ENCODE results near the gene IWS1. TPM values are rescaled to one million over a fixed set of nuclear protein-coding genes. Genes with fewer than 3 reads are reported as not detected.

Gene IWS1
- total and polyA plus RNA-seq, 10 of the 15 experiments (the other 5 are each of a cell fraction or from before 2014, with no cell fraction given), result 21.9 to 68.9 (median 45.8) TPM

DNA sequence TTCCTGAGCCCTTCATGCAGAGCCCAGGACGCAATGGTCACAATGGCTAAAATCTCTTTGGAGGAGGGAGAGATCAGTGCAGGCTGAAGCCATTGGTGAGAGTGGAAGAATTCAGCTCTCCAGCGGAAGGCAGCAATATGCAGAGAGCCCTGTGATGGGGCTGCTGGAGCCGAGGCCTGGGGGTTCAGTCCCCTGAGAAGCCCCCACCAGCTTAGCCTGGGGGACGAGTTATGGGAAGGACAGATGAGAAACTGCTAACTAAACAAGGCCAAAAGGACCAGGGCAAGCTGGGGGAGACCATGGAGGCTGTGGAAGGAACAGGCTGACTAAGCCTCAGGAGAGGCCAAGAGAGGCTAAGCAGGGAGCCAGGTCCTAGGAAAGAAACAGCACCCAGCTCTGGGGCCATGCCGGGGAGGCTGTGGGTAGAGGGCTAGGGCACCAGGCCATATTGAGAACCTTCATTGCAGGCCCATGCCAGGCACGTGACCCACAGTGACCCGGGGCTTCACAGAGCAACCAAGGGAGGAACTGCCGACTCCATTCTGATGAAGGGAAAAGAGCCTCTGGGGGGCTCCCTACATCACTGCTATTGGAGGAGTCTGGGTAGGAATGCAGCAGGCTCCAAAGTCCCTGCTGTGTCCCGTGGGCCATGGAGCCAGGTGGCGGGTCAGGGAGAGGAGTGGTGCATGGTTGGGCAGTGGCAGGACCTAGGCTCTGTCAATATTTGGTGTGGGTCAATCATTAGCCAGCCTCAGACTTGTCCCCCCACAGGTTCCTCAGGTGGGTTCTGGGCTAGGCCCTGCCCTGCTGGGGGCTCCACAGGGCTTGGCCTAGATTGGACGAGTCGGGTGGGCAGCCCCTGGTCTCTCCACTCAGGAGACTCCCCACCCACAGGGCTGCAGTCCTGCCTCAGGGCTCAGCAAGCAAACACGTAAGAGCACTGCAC, 88.2 kb downstream of the IWS1 start (continued):
- TF ChIP-seq SUPT20H (IDR thresholded peaks at IDR 0.05; ENCODE audit: borderline replicate concordance, control insufficient read depth, low read depth, low read length), result no peak
- no peak for TF ChIP-seq KDM1A (IDR thresholded peaks at IDR 0.05; ENCODE audit: borderline replicate concordance)
- TF ChIP-seq CREM (IDR thresholded peaks at IDR 0.05; ENCODE audit: low read depth), result no peak
- TF ChIP-seq, protein P1, sequence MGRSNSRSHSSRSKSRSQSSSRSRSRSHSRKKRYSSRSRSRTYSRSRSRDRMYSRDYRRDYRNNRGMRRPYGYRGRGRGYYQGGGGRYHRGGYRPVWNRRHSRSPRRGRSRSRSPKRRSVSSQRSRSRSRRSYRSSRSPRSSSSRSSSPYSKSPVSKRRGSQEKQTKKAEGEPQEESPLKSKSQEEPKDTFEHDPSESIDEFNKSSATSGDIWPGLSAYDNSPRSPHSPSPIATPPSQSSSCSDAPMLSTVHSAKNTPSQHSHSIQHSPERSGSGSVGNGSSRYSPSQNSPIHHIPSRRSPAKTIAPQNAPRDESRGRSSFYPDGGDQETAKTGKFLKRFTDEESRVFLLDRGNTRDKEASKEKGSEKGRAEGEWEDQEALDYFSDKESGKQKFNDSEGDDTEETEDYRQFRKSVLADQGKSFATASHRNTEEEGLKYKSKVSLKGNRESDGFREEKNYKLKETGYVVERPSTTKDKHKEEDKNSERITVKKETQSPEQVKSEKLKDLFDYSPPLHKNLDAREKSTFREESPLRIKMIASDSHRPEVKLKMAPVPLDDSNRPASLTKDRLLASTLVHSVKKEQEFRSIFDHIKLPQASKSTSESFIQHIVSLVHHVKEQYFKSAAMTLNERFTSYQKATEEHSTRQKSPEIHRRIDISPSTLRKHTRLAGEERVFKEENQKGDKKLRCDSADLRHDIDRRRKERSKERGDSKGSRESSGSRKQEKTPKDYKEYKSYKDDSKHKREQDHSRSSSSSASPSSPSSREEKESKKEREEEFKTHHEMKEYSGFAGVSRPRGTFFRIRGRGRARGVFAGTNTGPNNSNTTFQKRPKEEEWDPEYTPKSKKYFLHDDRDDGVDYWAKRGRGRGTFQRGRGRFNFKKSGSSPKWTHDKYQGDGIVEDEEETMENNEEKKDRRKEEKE (IDR thresholded peaks at IDR 0.05), result no peak
- no peak for TF ChIP-seq EZH2 (IDR thresholded peaks at IDR 0.05; ENCODE audit: borderline replicate concordance, control insufficient read depth, low read depth, low read length)
- TF ChIP-seq RUNX3 (IDR thresholded peaks at IDR 0.05; ENCODE audit: low read length), result no peak

- no peak overlapping the region for H3K9ac ChIP-seq (ENCODE audit: control insufficient read depth, insufficient read depth, low read length)
- BruUV-seq (replicated peaks), result no TSS peak
- H3K79me2 ChIP-seq (ENCODE audit: control insufficient read depth, insufficient read depth, low read length), result no peaks in the 10 kb centered on the region
- SMC1A ChIA-PET (ENCODE audit: uncharacterized antibody, unreplicated experiment), result interaction anchor here (1.5 kb wide), 1 partner anchor 9 kb away, joined by 3 read pairs; no protein-coding TSS in a partner anchor
- no peak overlapping the region for H3K4me2 ChIP-seq (ENCODE audit: control insufficient read depth, insufficient read depth)
- intact Hi-C loops (cut with micrococcal nuclease; ENCODE audit: unreplicated experiment), result no loop called here
- no peak overlapping the region for H2AFZ ChIP-seq (ENCODE audit: control insufficient read depth, low read depth, low read length)
- H3K27me3 ChIP-seq (replicated peaks in 1 of 2; ENCODE audit: control insufficient read depth in 2 of 2, insufficient read depth in 2 of 2, low read length in 1 of 2), result no peaks in the 10 kb centered on the region
- no peak overlapping the region for H3K4me3 ChIP-seq
- H3K36me3 ChIP-seq (ENCODE audit: control insufficient read depth in 2 of 2, insufficient read depth in 2 of 2, low read length in 1 of 2), result no peaks in the 10 kb centered on the region
- DNase-seq (ENCODE audit: low read depth, low spot score), result no peak
- POLR2A ChIA-PET, result interaction anchor here (1.0 kb wide), 1 partner anchor 51 kb away, joined by 3 read pairs; no protein-coding TSS in a partner anchor
- FAIRE-seq, result no peak
- no peaks in the 10 kb centered on the region for H3K9me3 ChIP-seq (replicated peaks; ENCODE audit: control insufficient read depth, insufficient read depth, low read length)
- ATAC-seq, result no peak
- H4K20me1 ChIP-seq (ENCODE audit: control insufficient read depth, insufficient read depth), result no peaks in the 10 kb centered on the region
- CTCF ChIA-PET, result interaction anchor here (1.1 to 1.2 kb wide), 2 partner anchors 16 to 240 kb away, joined by 3 read pairs; no protein-coding TSS in a partner anchor
- H3K4me1 ChIP-seq (ENCODE audit: control insufficient read depth, insufficient read depth, low read length), result no peaks in the 10 kb centered on the region
- in situ Hi-C loops (cut with MboI), result no loop called here
- RAD21 ChIA-PET (ENCODE audit: unreplicated experiment), result interaction anchor here (1.2 kb wide), 1 partner anchor 42 kb away, joined by 3 read pairs; no protein-coding TSS in a partner anchor
- H3K27ac ChIP-seq (ENCODE audit: control insufficient read depth, insufficient read depth), result no peak overlapping the region
- 64% methylated on average over 9 of the region's 9 CpGs for WGBS (ENCODE audit: insufficient coverage, insufficient replicate concordance, low lambda C conversion rate, missing lambda C conversion rate)
- TF ChIP-seq SMAD1 (IDR thresholded peaks at IDR 0.05; ENCODE audit: low read depth, partially characterized antibody) (no peak), USF1 (IDR thresholded peaks at IDR 0.05; ENCODE audit: borderline replicate concordance, extremely low read length, insufficient read depth, low read depth, low read length) (no peak), FOXM1 (IDR thresholded peaks at IDR 0.05; ENCODE audit: low read depth, low read length) (no peak), IRF5 (IDR thresholded peaks at IDR 0.05; ENCODE audit: borderline replicate concordance) (no peak), LARP7 (IDR thresholded peaks at IDR 0.05) (no peak), SUZ12 (IDR thresholded peaks at IDR 0.05; ENCODE audit: unreplicated experiment) (no peak), RCOR1 (conservative IDR thresholded peaks at IDR 0.05; ENCODE audit: low read depth, low read length) (no peak), RFX5 (IDR thresholded peaks at IDR 0.05; ENCODE audit: low read depth, low read length) (no peak)
- TF ChIP-seq, protein P2, sequence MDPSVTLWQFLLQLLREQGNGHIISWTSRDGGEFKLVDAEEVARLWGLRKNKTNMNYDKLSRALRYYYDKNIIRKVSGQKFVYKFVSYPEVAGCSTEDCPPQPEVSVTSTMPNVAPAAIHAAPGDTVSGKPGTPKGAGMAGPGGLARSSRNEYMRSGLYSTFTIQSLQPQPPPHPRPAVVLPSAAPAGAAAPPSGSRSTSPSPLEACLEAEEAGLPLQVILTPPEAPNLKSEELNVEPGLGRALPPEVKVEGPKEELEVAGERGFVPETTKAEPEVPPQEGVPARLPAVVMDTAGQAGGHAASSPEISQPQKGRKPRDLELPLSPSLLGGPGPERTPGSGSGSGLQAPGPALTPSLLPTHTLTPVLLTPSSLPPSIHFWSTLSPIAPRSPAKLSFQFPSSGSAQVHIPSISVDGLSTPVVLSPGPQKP (IDR thresholded peaks at IDR 0.05; ENCODE audit: low read depth, low read length), result no peak
Observed at GRCh38 chr2:127437056-127437455, 89.2 kb downstream of the IWS1 start.

All from GM12878 (cell line).